HG02759 (cell line): Measurements from ENCODE around the gene C1QL4.

ENCODE experiments used
- ATAC-seq: cut with Tn5 transposase; IDR thresholded peaks from one replicate; pipeline ENCODE4 v1.9.1; 2021; ENCODE audit warnings: mild to moderate bottlenecking, moderate library complexity; ENCODE audit not compliant: unreplicated experiment

C1QL4 gene

DNA sequence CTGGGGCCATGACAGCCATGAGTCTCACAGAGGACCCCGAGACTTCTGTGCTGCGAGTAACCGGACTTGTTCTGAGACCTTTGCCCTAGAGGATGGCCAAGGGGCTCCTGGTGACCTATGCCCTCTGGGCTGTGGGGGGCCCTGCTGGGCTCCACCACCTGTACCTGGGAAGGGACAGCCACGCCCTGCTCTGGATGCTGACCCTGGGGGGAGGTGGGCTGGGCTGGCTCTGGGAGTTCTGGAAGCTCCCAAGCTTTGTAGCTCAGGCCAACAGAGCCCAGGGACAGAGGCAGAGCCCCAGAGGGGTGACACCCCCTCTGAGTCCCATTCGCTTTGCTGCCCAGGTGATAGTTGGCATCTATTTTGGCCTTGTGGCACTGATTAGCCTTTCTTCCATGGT lies 11.8 kb upstream of the C1QL4 start:
- no peak for ATAC-seq

DNA sequence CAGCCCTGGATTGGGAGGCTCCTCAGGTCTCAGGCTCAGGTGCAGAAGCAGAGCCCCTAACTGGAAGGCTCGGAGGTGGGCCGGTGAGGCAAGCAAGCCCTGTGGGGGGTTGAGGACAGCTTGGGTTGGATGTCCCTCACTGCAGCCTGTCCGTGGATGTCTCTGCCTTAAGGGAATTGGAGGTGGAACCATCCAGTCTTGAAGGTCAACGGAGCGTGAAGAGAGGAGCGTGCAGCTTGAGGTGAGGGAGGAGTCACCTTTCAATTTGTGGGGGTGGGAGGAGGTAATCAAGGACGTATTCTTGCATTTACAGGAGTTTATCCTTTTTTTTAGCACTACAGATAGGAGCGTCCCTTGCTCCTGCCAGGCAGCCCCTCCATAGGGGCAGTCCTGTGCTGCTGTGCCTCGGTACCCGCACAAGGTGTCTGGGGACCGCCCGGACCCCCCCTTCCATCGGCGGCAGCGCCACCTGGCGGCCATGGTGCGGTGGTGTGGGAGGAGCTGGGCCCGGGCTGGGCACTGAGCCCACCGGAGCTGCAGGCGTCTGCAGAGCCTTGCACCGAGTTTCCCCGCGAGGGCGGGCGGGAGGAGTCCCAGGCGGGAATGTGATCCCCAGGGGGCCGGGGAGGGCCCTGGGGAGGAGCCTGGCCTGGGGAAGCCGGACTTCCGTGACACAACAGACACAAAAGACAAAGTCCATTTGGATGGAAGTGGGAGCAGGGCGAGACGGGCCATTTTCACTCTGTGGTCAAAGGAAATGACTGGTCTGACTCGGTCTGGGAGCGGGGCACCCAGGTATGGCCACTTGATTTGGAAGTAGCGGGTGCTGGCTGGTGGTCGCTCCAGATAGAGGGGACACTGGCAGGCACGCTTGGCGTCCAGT lies 10.6 kb upstream of the C1QL4 start:
- ATAC-seq, result peak; percentile 65

- no peak for ATAC-seq
Observed at GRCh38 chr12:49346659-49347310, 9.8 kb upstream of the C1QL4 start, which contains the start of gene DNAJC22. DNAJC22 (plus strand) TSS chr12:49346888; CDS start chr12:49348873, 1,985 bp downstream.

- ATAC-seq, result no peak
Observed at GRCh38 chr12:49345825-49346658, 9.1 kb upstream of the C1QL4 start.

GRCh38 chr12:49345051-49345824 lies 8.2 kb upstream of the C1QL4 start:
- ATAC-seq, result peak; percentile 44

GRCh38 chr12:49344486-49345050 lies 7.6 kb upstream of the C1QL4 start:
- no peak for ATAC-seq

GRCh38 chr12:49342914-49343731 lies 6.1 kb upstream of the C1QL4 start:
- no peak for ATAC-seq

GRCh38 chr12:49342066-49342913 lies 5.3 kb upstream of the C1QL4 start:
- peak; percentile 69 for ATAC-seq

GRCh38 chr12:49341777-49342065 lies 4.7 kb upstream of the C1QL4 start:
- ATAC-seq, result no peak

DNA sequence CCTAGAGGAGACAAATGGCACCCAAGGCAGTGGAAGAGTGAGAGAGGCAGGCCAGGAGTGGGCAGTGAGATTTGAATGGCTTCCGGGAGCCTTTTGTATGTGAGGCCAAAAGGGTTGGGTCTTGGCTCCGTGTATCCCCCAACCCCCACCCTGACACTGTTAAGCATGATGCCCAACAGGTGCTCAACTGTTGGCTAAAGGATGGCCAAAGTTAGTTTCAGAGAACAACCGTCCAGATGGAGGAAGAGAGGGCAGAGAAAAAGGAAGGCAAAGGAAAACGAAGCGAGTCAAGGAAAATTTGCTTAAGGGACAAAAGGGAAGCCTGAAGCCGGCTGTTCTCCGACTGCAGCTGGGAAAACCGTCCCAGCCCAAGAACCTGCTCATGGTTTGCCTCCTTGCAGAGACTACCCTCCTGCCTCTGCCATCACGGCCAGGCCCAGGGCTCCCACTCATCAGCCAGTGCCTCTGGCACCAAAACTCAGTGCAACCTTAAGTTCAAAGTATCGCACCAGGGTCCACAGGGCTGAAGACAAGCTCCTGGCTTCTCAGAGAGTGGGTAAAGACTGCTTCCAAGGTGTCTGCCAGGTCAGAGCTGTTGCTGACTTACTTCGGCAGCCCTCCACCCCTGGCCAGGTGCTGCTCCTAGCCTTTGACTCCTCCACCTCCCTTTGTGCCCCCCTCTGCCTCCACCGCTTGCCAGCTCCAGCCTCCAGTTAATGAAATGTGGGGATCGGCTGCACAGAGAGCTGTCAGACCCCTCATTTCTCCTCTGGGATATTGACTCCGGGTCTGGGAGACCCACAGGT lies 4.2 kb upstream of the C1QL4 start:
- ATAC-seq, result no peak

DNA sequence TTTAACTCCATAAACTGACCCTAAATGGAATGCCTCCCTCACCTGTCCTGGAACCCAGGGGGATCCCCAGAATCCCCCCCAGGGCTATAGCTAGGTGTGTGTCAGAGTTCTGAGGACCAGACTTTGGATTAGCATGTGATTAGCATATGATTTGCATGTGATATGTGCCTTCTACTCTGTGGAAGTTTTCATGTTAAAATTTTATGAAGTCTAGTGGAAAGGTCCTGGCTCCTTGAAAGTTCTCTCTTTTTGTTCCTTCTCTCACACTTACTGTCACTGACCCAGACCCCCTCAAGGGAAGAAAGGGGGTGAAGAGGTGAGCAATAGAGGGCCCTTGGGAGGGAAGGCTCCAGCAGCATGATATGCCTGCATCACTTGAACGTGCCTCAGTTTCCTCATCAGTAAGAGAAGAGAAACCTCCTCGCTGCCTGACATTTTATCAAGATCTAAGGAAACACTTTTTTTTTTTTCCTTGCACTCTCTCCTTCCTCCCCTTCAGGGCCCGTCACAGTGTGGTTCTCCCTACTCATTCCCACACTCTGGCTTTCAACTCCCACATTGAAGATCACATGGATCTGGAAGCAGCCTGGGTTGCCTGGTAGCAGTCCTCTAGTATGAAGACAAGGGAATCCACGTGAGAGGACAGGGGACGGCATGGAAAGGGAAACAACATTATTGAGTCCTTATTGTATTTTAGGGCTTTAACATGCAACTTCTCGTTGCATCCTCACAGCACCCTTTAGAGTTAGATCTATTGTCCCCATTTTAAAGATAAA lies 3.3 kb upstream of the C1QL4 start:
- ATAC-seq, result no peak

GRCh38 chr12:49339464-49339861 lies 2.5 kb upstream of the C1QL4 start:
- no peak for ATAC-seq

- no peak for ATAC-seq
Observed at GRCh38 chr12:49338830-49339463, 2.0 kb upstream of the C1QL4 start.

- ATAC-seq, result no peak
Observed at GRCh38 chr12:49335955-49336644, 888 bp downstream of the C1QL4 start.

DNA sequence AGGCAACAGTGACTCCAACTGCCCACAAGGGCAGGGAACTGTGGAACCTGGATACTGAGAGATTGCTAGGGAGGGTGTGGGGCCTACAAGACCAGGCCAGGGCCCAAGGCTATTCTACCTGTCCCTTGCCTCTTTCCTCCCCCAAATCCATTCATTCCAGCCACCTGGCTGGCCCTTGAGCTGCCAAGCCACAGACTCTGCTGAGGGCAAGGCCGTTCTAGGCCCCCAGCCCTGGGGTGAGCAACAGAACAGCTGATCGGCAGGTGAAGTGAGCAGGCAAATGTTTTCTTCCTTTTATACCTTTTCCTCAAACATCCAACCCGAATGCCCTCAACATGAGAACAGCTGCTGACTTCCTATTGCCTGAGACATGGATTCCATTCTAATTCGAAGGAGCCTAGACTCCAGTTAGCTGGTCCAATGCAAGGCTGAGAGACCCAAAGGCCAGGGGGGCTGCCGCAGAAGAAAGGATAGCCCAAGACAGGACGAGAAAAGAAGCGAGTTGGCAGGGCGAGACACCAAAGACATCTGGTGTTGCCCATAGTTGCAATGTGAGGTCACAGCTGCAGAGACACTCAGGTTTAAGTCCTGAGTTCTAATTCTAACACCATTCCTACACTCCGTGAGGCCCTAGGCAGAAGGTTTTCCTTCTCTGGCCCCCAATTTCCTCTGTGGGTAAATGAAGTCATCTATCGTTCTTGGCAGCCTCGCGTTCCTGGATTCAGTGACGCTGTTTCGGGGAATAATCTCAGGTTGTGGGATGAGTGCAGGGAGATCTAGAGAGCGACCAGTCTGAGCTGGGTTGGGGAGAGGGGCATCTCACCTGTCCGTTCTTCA lies 1.7 kb downstream of the C1QL4 start:
- ATAC-seq, result no peak
